Neural cell (in vitro differentiated cells): ENCODE results near the gene ADAMTSL4. TPM values are rescaled to one million over a fixed set of nuclear protein-coding genes. Genes with fewer than 3 reads are reported as not detected.

Experiments used
- H2AFZ ChIP-seq: fragments of 200-600, 300-800 bp; sonication (generic), shearing (Covaris generic); 2 replicates; pipeline ENCODE4 v1.6.0; 2014; ENCODE audit warnings: low read depth, mild to moderate bottlenecking, antibody characterized with exemption, low read length, moderate library complexity
- H3F3A ChIP-seq: fragments of 200-600 bp; shearing (Covaris generic); 2 replicates; pipeline ENCODE4 v1.6.1; 2016; ENCODE audit warnings: mild to moderate bottlenecking, moderate library complexity, mixed read lengths, antibody characterized with exemption, low read length; ENCODE audit not compliant: insufficient read depth, poor library complexity, severe bottlenecking
- H3K27ac ChIP-seq: fragments of 200-600, 300-800 bp; sonication (generic), shearing (Covaris generic); 2 replicates; pipeline ENCODE4 v1.5.1; 2014; ENCODE audit warnings: mild to moderate bottlenecking, low read length, moderate library complexity
- H3K27me3 ChIP-seq: fragments of 300-800, 200-600 bp; sonication (generic), shearing (Covaris generic); 2 replicates; pipeline ENCODE4 v1.6.0; 2014; ENCODE audit warnings: mild to moderate bottlenecking, low read depth, low read length, moderate library complexity; ENCODE audit not compliant: insufficient read depth
- H3K36me3 ChIP-seq: fragments of 300-800, 200-600 bp; sonication (generic), shearing (Covaris generic); 2 replicates; pipeline ENCODE4 v1.5.1; 2014; ENCODE audit warnings: mild to moderate bottlenecking, antibody characterized with exemption, low read length, moderate library complexity; ENCODE audit not compliant: insufficient read depth
- H3K4me2 ChIP-seq: fragments of 300-800, 200-600 bp; sonication (generic), shearing (Covaris generic); 2 replicates; pipeline ENCODE4 v1.6.0; 2014; ENCODE audit warnings: mild to moderate bottlenecking, low read length
- H3K4me3 ChIP-seq: fragments of 300-800, 200-600 bp; sonication (generic), shearing (Covaris generic); 2 replicates; pipeline ENCODE4 v1.5.1; 2014; ENCODE audit warnings: mild to moderate bottlenecking, low read length, moderate library complexity
- H3K79me2 ChIP-seq: fragments of 200-600 bp; shearing (Covaris generic); replicated peaks from 2 replicates; pipeline ENCODE4 v1.6.0; 2014; ENCODE audit warnings: mild to moderate bottlenecking, low read length, moderate library complexity; ENCODE audit not compliant: insufficient read depth
- H3K9ac ChIP-seq: fragments of 300-800, 200-600 bp; sonication (generic), shearing (Covaris generic); 2 replicates; pipeline ENCODE4 v1.6.1; 2016; ENCODE audit warnings: mild to moderate bottlenecking, low read length, mixed read lengths
- H3K9me2 ChIP-seq: fragments of 200-600 bp; shearing (Covaris generic); 2 replicates; pipeline ENCODE4 v1.6.1; 2016; ENCODE audit warnings: mild to moderate bottlenecking, low read length, mixed read lengths; ENCODE audit not compliant: insufficient read depth
- H3K9me3 ChIP-seq: fragments of 200-600, 300-800 bp; sonication (generic), shearing (Covaris generic); 2 replicates; pipeline ENCODE4 v1.6.1; 2016; ENCODE audit warnings: mild to moderate bottlenecking, mixed run types, low read length, moderate library complexity, mixed read lengths
- H4K20me1 ChIP-seq: fragments of 200-600 bp; shearing (Covaris generic); 2 replicates; pipeline ENCODE4 v1.6.1; 2016; ENCODE audit warnings: mild to moderate bottlenecking, mixed run types; ENCODE audit not compliant: insufficient read depth
- CTCF ChIP-seq: fragments of 450-650 bp; IDR thresholded peaks from 2 replicates; pipeline ENCODE4 v1.5.1; 2014; ENCODE audit warnings: antibody characterized with exemption, mild to moderate bottlenecking, moderate library complexity; ENCODE audit not compliant: poor library complexity, severe bottlenecking
- EP300 ChIP-seq: fragments of 450-650 bp; conservative IDR thresholded peaks from 2 replicates; pipeline ENCODE4 v1.6.1; 2014; ENCODE audit warnings: antibody characterized with exemption, mild to moderate bottlenecking, moderate library complexity; ENCODE audit not compliant: poor library complexity, severe bottlenecking
- EZH2 ChIP-seq: fragments of 200-600, 300-800 bp; shearing (Covaris generic), sonication (generic); IDR thresholded peaks from 2 replicates; pipeline ENCODE4 v1.6.1; 2014; ENCODE audit warnings: antibody characterized with exemption, low read length, borderline replicate concordance, mild to moderate bottlenecking; ENCODE audit not compliant: insufficient read depth, poor library complexity, severe bottlenecking
- MXI1 ChIP-seq: fragments of 450-650 bp; conservative IDR thresholded peaks from 2 replicates; pipeline ENCODE4 v1.6.1; 2014; ENCODE audit warnings: antibody characterized with exemption, mild to moderate bottlenecking; ENCODE audit not compliant: poor library complexity, severe bottlenecking
- POLR2AphosphoS5 ChIP-seq: IDR thresholded peaks from 2 replicates; pipeline ENCODE4 v1.6.1; 2012
- RAD21 ChIP-seq: fragments of 450-650 bp; conservative IDR thresholded peaks from 2 replicates; pipeline ENCODE4 v1.6.1; 2014; ENCODE audit warnings: antibody characterized with exemption, mild to moderate bottlenecking, moderate library complexity
- REST ChIP-seq: IDR thresholded peaks from 2 replicates; pipeline ENCODE4 v1.6.1; 2012; ENCODE audit warnings: borderline replicate concordance
- SMC3 ChIP-seq: fragments of 450-650 bp; conservative IDR thresholded peaks from 2 replicates; pipeline ENCODE4 v1.6.1; 2014; ENCODE audit warnings: antibody characterized with exemption, mild to moderate bottlenecking, moderate library complexity; ENCODE audit not compliant: poor library complexity
- TAF1 ChIP-seq: IDR thresholded peaks from 2 replicates; pipeline ENCODE4 v1.6.1; 2012; ENCODE audit warnings: low read depth
- polyA plus RNA-seq: library from polyadenylated mRNA; depleted of rRNA; stranded (reverse); fragments of >200 nt; gene quantifications from 2 replicates; pipeline ENCODE4 v1.2.3, GENCODE V29; 2014

ADAMTSL4 gene
- polyA plus RNA-seq, 1 donor from 2014 or later: not detected

- H3K9me2 ChIP-seq: no peaks in the 10 kb centered on the region
- no peaks in the 10 kb centered on the region for H3F3A ChIP-seq
- no peaks in the 10 kb centered on the region for H3K27me3 ChIP-seq
- H3K9me3 ChIP-seq: no peaks in the 10 kb centered on the region
- H3K4me3 ChIP-seq: no peak overlapping the region
- no peak overlapping the region for H2AFZ ChIP-seq
- no peak overlapping the region for H3K4me2 ChIP-seq
- no peaks in the 10 kb centered on the region for H3K79me2 ChIP-seq
- H3K27ac ChIP-seq: no peak overlapping the region
- TF ChIP-seq SMC3: no peak
- TF ChIP-seq TAF1: no peak
- TF ChIP-seq EZH2: no peak
- TF ChIP-seq REST: no peak
- no peak for TF ChIP-seq MXI1
- no peak for TF ChIP-seq POLR2AphosphoS5
- TF ChIP-seq RAD21: no peak
- TF ChIP-seq EP300: no peak
- no peak for TF ChIP-seq CTCF
- H3K36me3 ChIP-seq: no peaks in the 10 kb centered on the region
- no peak overlapping the region for H3K9ac ChIP-seq
- H4K20me1 ChIP-seq: no peaks in the 10 kb centered on the region
Observed at GRCh38 chr1:150521196-150521968, 27.8 kb upstream of the ADAMTSL4 start.

GRCh38 chr1:150525348-150525747 lies 23.9 kb upstream of the ADAMTSL4 start:
- no peaks in the 10 kb centered on the region for H3K36me3 ChIP-seq
- H2AFZ ChIP-seq: no peak overlapping the region
- no peak overlapping the region for H3K4me3 ChIP-seq
- no peaks in the 10 kb centered on the region for H4K20me1 ChIP-seq
- no peaks in the 10 kb centered on the region for H3K9me3 ChIP-seq
- no peaks in the 10 kb centered on the region for H3F3A ChIP-seq
- no peaks in the 10 kb centered on the region for H3K27me3 ChIP-seq
- H3K4me2 ChIP-seq: no peak overlapping the region
- no peak overlapping the region for H3K27ac ChIP-seq
- no peak overlapping the region for H3K9ac ChIP-seq
- no peak for TF ChIP-seq TAF1
- no peak for TF ChIP-seq RAD21
- TF ChIP-seq POLR2AphosphoS5: no peak
- TF ChIP-seq SMC3: no peak
- no peak for TF ChIP-seq EP300
- no peak for TF ChIP-seq REST
- H3K79me2 ChIP-seq: no peaks in the 10 kb centered on the region
- H3K9me2 ChIP-seq: no peaks in the 10 kb centered on the region
